Activated T-helper 2 cell treated with anti-CD3 and anti-CD28 coated beads, Interferon-gamma antibody, Interleukin-2, Interleukin-4, amounts not matched to agents 10 μg/mL and 5 μg/mL and 100 μg/mL, durations not matched to agents 14 hours and 24 hours and 36 hours (primary cell): ENCODE measurements around the gene PDE8A. TPM values are rescaled to one million over a fixed set of nuclear protein-coding genes. Genes with fewer than 3 reads are reported as not detected.

Source experiments
- DNase-seq: peaks from one replicate; pipeline ENCODE4 v3.0.0; 2021; ENCODE audit warnings: low spot score
- H3K27ac Mint-ChIP-seq: one replicate; pipeline ENCODE4 v1.8.0; 2021; ENCODE audit warnings: mixed read lengths
- H3K27me3 Mint-ChIP-seq: one replicate; pipeline ENCODE4 v1.8.0; 2021; ENCODE audit warnings: low read depth, mixed read lengths
- H3K36me3 Mint-ChIP-seq: one replicate; pipeline ENCODE4 v1.8.0; 2021; ENCODE audit warnings: low read depth, mixed read lengths
- H3K4me1 Mint-ChIP-seq: one replicate; pipeline ENCODE4 v1.8.0; 2021; ENCODE audit warnings: low read depth, mixed read lengths
- H3K4me3 Mint-ChIP-seq: one replicate; pipeline ENCODE4 v1.8.0; 2021; ENCODE audit warnings: low read depth, mild to moderate bottlenecking, moderate library complexity, mixed read lengths
- H3K9me3 Mint-ChIP-seq: one replicate; pipeline ENCODE4 v1.8.0; 2021; ENCODE audit warnings: mixed read lengths
- intact Hi-C: fragments of 100-400 bp; cut with micrococcal nuclease; formaldehyde crosslinking; loops from one replicate; pipeline ENCODE4 v1.15.1; 2023
- total RNA-seq: library from RNA; stranded (reverse); gene quantifications from 2 replicates; pipeline ENCODE4 v1.2.3, GENCODE V29; 2022

The PDE8A gene
- total RNA-seq, 1 donor from 2014 or later = 20.4 TPM

GRCh38 chr15:84970843-84971242, 10.8 kb upstream of the PDE8A start:
- intact Hi-C loops = no loop called here
- Mint-ChIP-seq H3K27ac (no peak overlapping the region), H3K27me3 (peaks cover 14% of the 10 kb centered on the region), H3K4me3 (no peak overlapping the region), H3K4me1 (peaks cover 4% of the 10 kb centered on the region), H3K36me3 (no peaks in the 10 kb centered on the region), H3K9me3 (peaks cover 4% of the 10 kb centered on the region)
- DNase-seq = no peak

- intact Hi-C loops = no loop called here
Measured at GRCh38 chr15:84973492-84974460, 7.9 kb upstream of the PDE8A start.

DNA sequence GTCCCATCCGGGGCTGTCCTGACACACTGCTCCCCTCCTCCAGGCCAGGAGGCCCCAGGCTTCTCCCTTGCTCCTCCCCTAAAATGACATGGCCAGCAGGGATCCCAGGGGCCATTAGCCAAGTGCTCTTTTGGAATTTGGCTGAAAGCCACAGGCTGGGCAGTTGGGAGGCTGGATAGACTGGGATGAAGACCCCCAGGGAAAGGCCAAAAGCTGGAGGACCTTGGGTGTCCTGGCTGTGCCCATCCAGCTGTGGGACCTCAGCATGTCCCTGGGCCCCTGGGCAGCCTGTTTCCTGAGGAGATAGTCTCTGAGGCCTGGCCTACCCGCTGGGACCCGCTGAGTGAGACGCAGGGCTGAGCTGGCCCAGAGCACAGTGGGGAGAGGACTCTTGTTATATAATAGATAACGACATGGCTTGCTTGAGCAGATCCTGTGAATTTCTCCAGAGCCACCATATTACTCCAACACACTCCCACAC, 5.7 kb upstream of the PDE8A start:
- no peak overlapping the region for H3K4me3 Mint-ChIP-seq
- intact Hi-C loops = no loop called here
- H3K4me1 Mint-ChIP-seq = peaks cover 12% of the 10 kb centered on the region
- no peaks in the 10 kb centered on the region for H3K36me3 Mint-ChIP-seq
- DNase-seq = no peak
- no peak overlapping the region for H3K27ac Mint-ChIP-seq
- peaks cover 7% of the 10 kb centered on the region for H3K27me3 Mint-ChIP-seq
- H3K9me3 Mint-ChIP-seq = no peaks in the 10 kb centered on the region

More at GRCh38 chr15:84973492-84974460, 7.9 kb upstream of the PDE8A start:
- no peak for DNase-seq
- Mint-ChIP-seq H3K27ac (no peak overlapping the region), H3K36me3 (no peaks in the 10 kb centered on the region), H3K4me3 (no peak overlapping the region), H3K4me1 (peaks cover 2% of the 10 kb centered on the region), H3K27me3 (peaks cover 17% of the 10 kb centered on the region), H3K9me3 (no peaks in the 10 kb centered on the region)

GRCh38 chr15:84976746-84977345, 4.8 kb upstream of the PDE8A start:
- Mint-ChIP-seq H3K4me3 (no peak overlapping the region), H3K36me3 (no peaks in the 10 kb centered on the region)
- DNase-seq = no peak

GRCh38 chr15:84979651-84980050, 2.0 kb upstream of the PDE8A start:
- DNase-seq = no peak
- Mint-ChIP-seq H3K9me3 (no peaks in the 10 kb centered on the region), H3K4me3 (peak overlapping the region; percentile 94), H3K27ac (no peak overlapping the region), H3K27me3 (peaks cover 6% of the 10 kb centered on the region), H3K36me3 (peaks cover 6% of the 10 kb centered on the region), H3K4me1 (peaks cover 30% of the 10 kb centered on the region)
- intact Hi-C loops = loop anchor here (1.0 to 5.0 kb wide), 5 partner anchors 53 to 379 kb away; partner anchors contain the start of gene ZSCAN2

More at GRCh38 chr15:84976746-84977345, 4.8 kb upstream of the PDE8A start:
- Mint-ChIP-seq H3K4me1 (peaks cover 12% of the 10 kb centered on the region), H3K27me3 (peaks cover 6% of the 10 kb centered on the region), H3K27ac (no peak overlapping the region), H3K9me3 (no peaks in the 10 kb centered on the region)
- intact Hi-C loops = no loop called here

DNA sequence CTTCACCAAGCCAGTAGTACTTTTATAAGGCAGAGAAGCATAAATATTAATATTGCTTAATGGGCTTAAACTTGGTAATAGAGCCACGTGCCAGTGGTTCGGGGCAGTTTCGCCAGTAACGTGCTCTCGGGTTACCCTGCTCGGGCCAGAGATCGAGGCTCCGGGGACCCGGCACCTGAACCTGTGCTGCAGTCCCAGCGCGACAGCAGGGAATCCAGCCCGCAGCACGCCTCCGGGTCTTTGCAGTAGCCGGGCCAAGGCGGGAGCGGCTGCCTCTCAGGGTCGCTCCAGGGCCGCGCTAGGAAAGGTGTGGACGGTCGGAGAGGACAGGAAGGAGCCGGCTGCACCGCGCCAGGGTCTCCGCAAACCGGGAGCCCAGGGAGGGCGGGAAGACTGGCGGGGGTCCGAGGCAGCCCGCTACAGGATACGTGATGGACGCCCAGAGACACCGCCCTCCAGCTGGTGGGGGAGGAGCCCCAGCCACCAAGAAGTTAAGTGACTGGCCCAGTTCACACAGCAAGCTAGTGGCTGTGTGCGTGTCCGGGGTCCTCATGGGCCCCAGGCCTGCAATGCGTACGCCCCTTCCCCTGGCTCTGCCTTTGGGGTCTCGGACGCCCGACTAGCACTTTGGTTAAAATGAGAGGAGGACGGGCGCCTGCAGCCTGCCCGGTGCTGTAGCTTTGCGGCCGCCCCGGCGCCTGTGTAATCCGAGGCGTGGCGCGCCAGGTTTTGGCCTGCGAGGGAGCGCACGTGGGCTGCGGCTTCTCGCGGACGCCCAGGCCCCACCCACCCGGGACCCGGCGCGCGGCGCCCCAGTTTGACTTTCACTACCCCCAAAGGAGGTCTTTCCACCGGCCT, 1.2 kb upstream of the PDE8A start:
- DNase-seq = peak; percentile 84
- Mint-ChIP-seq H3K27me3 (peaks cover 6% of the 10 kb centered on the region), H3K4me3 (peak overlapping the region; percentile 94), H3K36me3 (peaks cover 6% of the 10 kb centered on the region), H3K9me3 (no peaks in the 10 kb centered on the region), H3K4me1 (peaks cover 37% of the 10 kb centered on the region), H3K27ac (peak overlapping the region; percentile 91)
- intact Hi-C loops = loop anchor here (1.0 to 5.0 kb wide), 5 partner anchors 52 to 380 kb away; partner anchors contain the start of gene ZSCAN2

DNA sequence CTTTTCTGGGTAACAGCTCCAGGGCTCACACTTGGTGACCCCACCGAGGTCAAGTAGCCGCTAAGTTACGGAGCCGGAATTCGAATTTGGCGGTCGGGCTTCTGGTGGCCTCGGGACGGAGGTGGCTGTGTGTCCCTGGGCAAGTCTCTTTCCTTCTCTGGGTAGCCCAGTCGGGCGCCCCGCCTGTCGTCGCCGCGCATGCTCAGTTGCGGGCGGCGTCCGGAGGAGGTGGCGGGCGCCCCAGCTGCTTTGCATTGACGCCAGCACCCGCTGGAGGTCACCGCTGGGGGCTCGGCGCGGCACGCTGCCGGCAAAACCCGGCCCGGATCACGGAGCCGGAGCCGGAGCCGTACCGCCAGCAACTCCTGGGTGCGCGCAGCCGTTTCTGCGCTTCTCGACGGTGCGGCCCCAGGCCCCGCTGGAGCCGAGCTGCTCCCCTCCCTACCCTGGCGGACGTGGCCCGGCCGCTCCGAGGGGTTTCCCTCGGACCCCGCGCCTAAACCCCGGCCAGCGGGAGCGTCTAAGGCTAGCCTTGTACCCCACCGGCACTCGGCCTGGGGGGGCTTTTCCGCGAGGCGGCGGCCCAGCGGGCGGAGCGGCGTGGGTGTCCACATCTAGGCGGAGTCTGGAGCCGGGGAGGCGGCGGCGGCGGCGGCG, 474 bp upstream of the PDE8A start:
- peak overlapping the region; percentile 91 for H3K27ac Mint-ChIP-seq
- intact Hi-C loops = loop anchor here (2.0 to 5.0 kb wide), 4 partner anchors 51 to 380 kb away; partner anchors contain the start of gene ZSCAN2
- DNase-seq = peak; percentile 96
- H3K4me1 Mint-ChIP-seq = peaks cover 38% of the 10 kb centered on the region
- peaks cover 6% of the 10 kb centered on the region for H3K27me3 Mint-ChIP-seq
- H3K4me3 Mint-ChIP-seq = peak overlapping the region; percentile 88
- H3K9me3 Mint-ChIP-seq = no peaks in the 10 kb centered on the region
- H3K36me3 Mint-ChIP-seq = peaks cover 6% of the 10 kb centered on the region

DNA sequence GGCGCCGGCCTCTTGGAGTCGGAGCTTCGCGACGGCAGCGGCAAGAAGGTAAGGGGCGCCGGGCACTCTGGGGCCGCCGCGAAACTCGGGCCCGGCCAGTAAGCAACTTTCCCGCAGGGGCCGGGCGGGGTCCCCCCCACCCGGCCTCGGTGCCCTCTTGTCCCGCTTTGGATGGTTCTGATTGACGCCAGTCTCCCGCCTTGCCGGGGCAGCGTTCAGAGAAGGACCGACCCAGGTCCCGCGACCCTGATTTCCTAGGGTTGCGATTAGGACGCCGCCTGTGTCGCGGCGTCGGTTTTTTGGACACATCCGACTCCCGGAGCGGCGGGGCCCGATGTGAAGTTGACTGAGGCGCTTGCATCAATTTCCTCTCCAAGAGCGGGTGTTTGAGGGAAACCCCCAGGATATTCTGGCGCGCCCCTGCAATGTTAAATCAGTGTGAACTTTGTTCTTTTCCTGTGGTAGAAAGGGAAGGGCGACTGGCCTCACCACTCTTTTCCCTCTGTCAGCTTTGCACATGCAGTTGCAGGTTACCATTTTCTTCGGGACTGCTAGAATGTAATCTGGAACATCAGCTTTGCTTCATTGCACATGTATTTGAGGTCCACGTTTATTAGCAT, 755 bp downstream of the PDE8A start:
- peak overlapping the region; percentile 88 for H3K27ac Mint-ChIP-seq
- peaks cover 6% of the 10 kb centered on the region for H3K36me3 Mint-ChIP-seq
- intact Hi-C loops = loop anchor here (1.0 to 5.0 kb wide), 3 partner anchors 10 to 245 kb away; no protein-coding TSS in a partner anchor
- peak; percentile 33 for DNase-seq
- peaks cover 40% of the 10 kb centered on the region for H3K4me1 Mint-ChIP-seq
- H3K9me3 Mint-ChIP-seq = no peaks in the 10 kb centered on the region
- peak overlapping the region; percentile 92 for H3K4me3 Mint-ChIP-seq
- H3K27me3 Mint-ChIP-seq = peaks cover 6% of the 10 kb centered on the region

- Mint-ChIP-seq H3K4me1 (peaks cover 46% of the 10 kb centered on the region), H3K27ac (no peak overlapping the region)
- intact Hi-C loops = loop anchor here (5.0 kb wide), 2 partner anchors 49 to 246 kb away; no protein-coding TSS in a partner anchor
Measured at GRCh38 chr15:84983294-84983693, 1.6 kb downstream of the PDE8A start.

GRCh38 chr15:84983711-84984110, 2.1 kb downstream of the PDE8A start:
- Mint-ChIP-seq H3K4me1 (peaks cover 50% of the 10 kb centered on the region), H3K9me3 (no peaks in the 10 kb centered on the region), H3K27me3 (peaks cover 3% of the 10 kb centered on the region), H3K4me3 (peak overlapping the region; percentile 1), H3K36me3 (peaks cover 6% of the 10 kb centered on the region), H3K27ac (no peak overlapping the region)
- intact Hi-C loops = loop anchor here (5.0 kb wide), 2 partner anchors 49 to 246 kb away; no protein-coding TSS in a partner anchor
- no peak for DNase-seq

More at GRCh38 chr15:84983294-84983693, 1.6 kb downstream of the PDE8A start:
- Mint-ChIP-seq H3K36me3 (peaks cover 6% of the 10 kb centered on the region), H3K4me3 (peak overlapping the region; percentile 92), H3K9me3 (no peaks in the 10 kb centered on the region), H3K27me3 (peaks cover 6% of the 10 kb centered on the region)
- no peak for DNase-seq

- Mint-ChIP-seq H3K27me3 (peaks cover 3% of the 10 kb centered on the region), H3K4me1 (peaks cover 42% of the 10 kb centered on the region), H3K9me3 (no peaks in the 10 kb centered on the region), H3K4me3 (no peak overlapping the region), H3K36me3 (peaks cover 8% of the 10 kb centered on the region), H3K27ac (no peak overlapping the region)
- intact Hi-C loops = no loop called here
- no peak for DNase-seq
Measured at GRCh38 chr15:84985158-84985557, 3.5 kb downstream of the PDE8A start.
